PC-9 (cell line): ENCODE data around the gene SDR42E2. TPM values are rescaled to one million over a fixed set of nuclear protein-coding genes. Genes with fewer than 3 reads are reported as not detected.

Experiments
- BruUV-seq: library from RNA; stranded (reverse); fragments of 400-500 nt; replicated peaks from 2 replicates; lab custom pipeline; 2021; lab: Mats Ljungman, UMichigan
- CTCF ChIA-PET: fragments of 300-600 bp; sonication (Branson Sonifier 250); formaldehyde crosslinking; loops from one replicate; lab custom pipeline; 2022; ENCODE audit warnings: antibody characterized with exemption; lab: Charles Lee
- POLR2A ChIA-PET: fragments of 300-600 bp; sonication (Branson Sonifier 250); formaldehyde crosslinking; loops from one replicate; lab custom pipeline; 2022; ENCODE audit warnings: antibody characterized with exemption; ENCODE audit not compliant: unreplicated experiment; lab: Charles Lee
- DNase-seq, 2 experiments: peaks; one replicate each; pipeline versions ENCODE4 v3.0.0 to v3.0.0-alpha.2; 2015 to 2022; ENCODE audit warnings: mixed read lengths in 1 of 2
- H2AFZ ChIP-seq: fragments of 200-600 bp; sonication (generic); 2 replicates; pipeline ENCODE4 v1.8.1; 2017; ENCODE audit warnings: antibody characterized with exemption
- H3F3A ChIP-seq: fragments of 200-600 bp; sonication (generic); 2 replicates; pipeline ENCODE4 v1.8.1; 2017; ENCODE audit warnings: antibody characterized with exemption, mild to moderate bottlenecking, low read depth; ENCODE audit not compliant: insufficient read depth
- H3K27ac ChIP-seq: fragments of 200-600 bp; sonication (generic); 2 replicates; pipeline ENCODE4 v1.6.1; 2016; ENCODE audit warnings: mixed run types
- H3K27me3 ChIP-seq: fragments of 200-600 bp; sonication (generic); 2 replicates; pipeline ENCODE4 v1.6.1; 2016; ENCODE audit warnings: low read depth, mixed run types; ENCODE audit not compliant: insufficient read depth
- H3K36me3 ChIP-seq: fragments of 200-600 bp; sonication (generic); 2 replicates; pipeline ENCODE4 v1.6.1; 2016; ENCODE audit warnings: low read depth, mixed run types
- H3K4me1 ChIP-seq: fragments of 200-600 bp; sonication (generic); replicated peaks from 2 replicates; pipeline ENCODE4 v1.6.1; 2016; ENCODE audit warnings: mixed run types; ENCODE audit not compliant: insufficient read depth
- H3K4me2 ChIP-seq: fragments of 200-600 bp; sonication (generic); 2 replicates; pipeline ENCODE4 v1.6.1; 2017; ENCODE audit warnings: mixed run types
- H3K4me3 ChIP-seq: fragments of 200-600 bp; sonication (generic); 2 replicates; pipeline ENCODE4 v1.6.1; 2016; ENCODE audit warnings: mixed run types
- H3K79me2 ChIP-seq: fragments of 200-600 bp; sonication (generic); 2 replicates; pipeline ENCODE4 v1.6.1; 2017; ENCODE audit warnings: low read depth, mixed run types
- H3K9me2 ChIP-seq: fragments of 200-600 bp; sonication (generic); 2 replicates; pipeline ENCODE4 v1.8.1; 2017; ENCODE audit warnings: mild to moderate bottlenecking; ENCODE audit not compliant: insufficient read depth
- H3K9me3 ChIP-seq: fragments of 200-600 bp; sonication (generic); 2 replicates; pipeline ENCODE4 v1.8.1; 2016; ENCODE audit warnings: low read depth; ENCODE audit not compliant: insufficient read depth
- H4K20me1 ChIP-seq: fragments of 200-600 bp; sonication (generic); 2 replicates; pipeline ENCODE4 v1.8.1; 2017; ENCODE audit not compliant: insufficient read depth
- EZH2 ChIP-seq: fragments of 200-600 bp; sonication (generic); IDR thresholded peaks from 2 replicates; pipeline ENCODE4 v1.8.0; 2017; ENCODE audit warnings: antibody characterized with exemption, low read depth
- intact Hi-C: fragments of 100-400 bp; cut with micrococcal nuclease; formaldehyde crosslinking; loops from one replicate; pipeline ENCODE4 v1.10.0; 2022; ENCODE audit not compliant: unreplicated experiment
- total RNA-seq: library from RNA; stranded (reverse); gene quantifications from 2 replicates; pipeline ENCODE4 v1.2.3, GENCODE V29; 2021
- TF ChIP-seq, protein P1 (sequence below): fragments of 200-600 bp; sonication (generic); conservative IDR thresholded peaks from 2 replicates; pipeline ENCODE4 v1.6.1; 2017; ENCODE audit warnings: mixed run types, antibody characterized with exemption, mild to moderate bottlenecking, moderate library complexity

The SDR42E2 gene
- total RNA-seq, 1 experiment from 2014 or later: not detected

DNA sequence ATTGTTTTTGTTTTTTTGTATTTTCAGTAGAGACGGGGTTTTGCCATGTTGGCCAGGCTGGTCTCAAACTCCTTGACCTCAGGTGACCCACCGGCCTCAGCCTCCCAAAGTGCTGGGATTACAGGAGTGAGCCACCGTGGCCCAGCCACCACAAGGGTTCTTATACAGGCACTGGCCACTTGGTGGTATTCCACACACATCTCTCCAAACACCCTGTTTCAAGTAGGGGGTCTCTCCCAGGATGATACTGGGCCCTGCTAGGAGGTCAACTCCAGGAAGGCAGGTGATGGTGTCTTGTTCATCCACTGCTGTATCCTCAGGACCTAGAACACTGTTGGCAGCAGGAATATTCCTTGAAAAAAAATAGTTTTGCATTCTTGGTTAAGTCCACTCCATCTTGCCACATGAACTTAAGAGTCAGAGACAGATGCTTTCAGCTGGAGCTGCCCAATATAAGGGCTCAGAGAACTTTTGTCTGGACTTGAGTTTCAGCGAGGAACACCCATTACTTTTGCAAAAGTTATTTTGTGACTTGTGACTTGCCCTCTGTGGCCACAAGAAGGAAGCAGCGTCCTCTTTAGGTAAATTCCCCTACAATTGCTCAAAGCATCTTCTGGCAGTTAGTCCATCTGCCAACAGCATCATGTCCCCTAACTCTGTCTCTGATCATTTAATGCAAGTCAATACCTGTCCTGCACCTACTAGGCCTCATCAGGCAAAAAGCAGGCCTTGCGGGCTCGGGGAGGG is 36.4 kb downstream of the SDR42E2 start:
- no peak for DNase-seq
- intact Hi-C loops: loop anchor here (10.0 kb wide), 1 partner anchor 1014 kb away; no protein-coding TSS in a partner anchor

DNA sequence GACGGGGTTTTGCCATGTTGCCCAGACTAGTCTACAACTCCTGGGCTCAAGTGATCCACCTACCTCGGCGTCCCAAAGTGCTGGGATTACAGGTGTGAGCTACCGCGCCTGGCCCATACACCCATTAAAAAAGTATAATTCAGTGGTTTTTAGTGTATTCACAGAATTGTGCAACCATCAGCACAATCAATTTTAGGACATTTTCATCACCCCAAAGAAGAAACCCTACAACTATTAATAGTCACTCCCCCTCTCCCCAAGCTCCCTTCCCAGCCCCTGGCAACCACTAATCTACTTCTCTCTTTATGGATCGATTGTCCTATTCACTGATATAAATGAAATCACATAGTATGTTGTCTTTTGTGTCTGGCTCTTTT is 39.9 kb downstream of the SDR42E2 start:
- no TSS peak for BruUV-seq
- H3K27me3 ChIP-seq: no peaks in the 10 kb centered on the region
- H3K4me1 ChIP-seq: peaks cover 26% of the 10 kb centered on the region
- no peaks in the 10 kb centered on the region for H3K9me3 ChIP-seq
- H3K9me2 ChIP-seq: no peaks in the 10 kb centered on the region
- intact Hi-C loops: no loop called here
- peaks cover 7% of the 10 kb centered on the region for H3K79me2 ChIP-seq
- TF ChIP-seq EZH2: no peak
- TF ChIP-seq, protein P1, sequence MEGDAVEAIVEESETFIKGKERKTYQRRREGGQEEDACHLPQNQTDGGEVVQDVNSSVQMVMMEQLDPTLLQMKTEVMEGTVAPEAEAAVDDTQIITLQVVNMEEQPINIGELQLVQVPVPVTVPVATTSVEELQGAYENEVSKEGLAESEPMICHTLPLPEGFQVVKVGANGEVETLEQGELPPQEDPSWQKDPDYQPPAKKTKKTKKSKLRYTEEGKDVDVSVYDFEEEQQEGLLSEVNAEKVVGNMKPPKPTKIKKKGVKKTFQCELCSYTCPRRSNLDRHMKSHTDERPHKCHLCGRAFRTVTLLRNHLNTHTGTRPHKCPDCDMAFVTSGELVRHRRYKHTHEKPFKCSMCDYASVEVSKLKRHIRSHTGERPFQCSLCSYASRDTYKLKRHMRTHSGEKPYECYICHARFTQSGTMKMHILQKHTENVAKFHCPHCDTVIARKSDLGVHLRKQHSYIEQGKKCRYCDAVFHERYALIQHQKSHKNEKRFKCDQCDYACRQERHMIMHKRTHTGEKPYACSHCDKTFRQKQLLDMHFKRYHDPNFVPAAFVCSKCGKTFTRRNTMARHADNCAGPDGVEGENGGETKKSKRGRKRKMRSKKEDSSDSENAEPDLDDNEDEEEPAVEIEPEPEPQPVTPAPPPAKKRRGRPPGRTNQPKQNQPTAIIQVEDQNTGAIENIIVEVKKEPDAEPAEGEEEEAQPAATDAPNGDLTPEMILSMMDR: no peak
- H3K4me3 ChIP-seq: no peak overlapping the region
- H4K20me1 ChIP-seq: 0 out of 2 replicates have a peak, but pooled peaks cover 1% of the 10 kb centered on the region
- DNase-seq: no peak
- H3F3A ChIP-seq: peaks cover 45% of the 10 kb centered on the region; the same call in 1 of the 2 replicates
- ChIA-PET CTCF (interaction anchor here (0.7 kb wide), 1 partner anchor 1408 kb away, joined by 9 read pairs; no protein-coding TSS in a partner anchor), POLR2A (no interaction called here)
- H3K36me3 ChIP-seq: no peaks in the 10 kb centered on the region
- H3K4me2 ChIP-seq: no peak overlapping the region
- no peak overlapping the region for H2AFZ ChIP-seq
- H3K27ac ChIP-seq: no peak overlapping the region

More for the DNA sequence above, 36.4 kb downstream of the SDR42E2 start:
- H3K4me1 ChIP-seq: peaks cover 17% of the 10 kb centered on the region
- no peaks in the 10 kb centered on the region for H3K9me3 ChIP-seq
- no peaks in the 10 kb centered on the region for H3K9me2 ChIP-seq
- peaks cover 42% of the 10 kb centered on the region; the same call in 1 of the 2 replicates for H3F3A ChIP-seq
- H3K27ac ChIP-seq: peak overlapping the region; percentile 45; the same call in 1 of the 2 replicates
- H2AFZ ChIP-seq: no peak overlapping the region
- H3K36me3 ChIP-seq: no peaks in the 10 kb centered on the region
- H3K27me3 ChIP-seq: no peaks in the 10 kb centered on the region
- no peak overlapping the region for H3K4me3 ChIP-seq
- H3K4me2 ChIP-seq: peak overlapping the region; percentile 49; the same call in 1 of the 2 replicates
- BruUV-seq: no TSS peak
- no peaks in the 10 kb centered on the region for H3K79me2 ChIP-seq
- H4K20me1 ChIP-seq: no peaks in the 10 kb centered on the region
- ChIA-PET POLR2A (no interaction called here), CTCF (interaction anchor here (0.6 kb wide), 1 partner anchor 91 kb away, joined by 8 read pairs; no protein-coding TSS in a partner anchor)
- TF ChIP-seq, protein P1: no peak
- TF ChIP-seq EZH2: no peak

DNA sequence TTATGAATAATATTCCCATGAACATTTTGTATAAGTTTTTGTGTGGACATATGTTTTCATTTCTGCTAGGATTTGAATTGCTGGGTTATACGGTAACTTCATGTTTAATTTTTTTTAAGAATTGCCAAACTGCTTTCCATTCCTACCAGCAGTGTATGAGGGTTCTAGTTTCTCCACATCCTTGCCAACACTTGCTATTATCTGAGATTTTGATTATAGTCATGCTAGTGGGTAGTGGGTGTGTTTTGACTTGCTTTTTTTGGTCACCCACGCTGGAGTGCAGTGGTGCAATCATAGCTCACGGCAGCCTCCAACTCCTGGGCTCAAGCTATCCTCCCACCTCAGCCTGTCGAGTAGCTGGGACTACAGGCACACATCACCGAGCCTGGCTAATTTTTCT is 40.8 kb downstream of the SDR42E2 start:
- CTCF ChIA-PET: no interaction called here
- Histone ChIP-seq H3K4me2 (no peak overlapping the region), H3K27ac (no peak overlapping the region), H3K9me3 (no peaks in the 10 kb centered on the region), H3K4me1 (peaks cover 34% of the 10 kb centered on the region), H3K4me3 (no peak overlapping the region), H3K79me2 (peaks cover 15% of the 10 kb centered on the region), H4K20me1 (peaks cover 9% of the 10 kb centered on the region; the same call in 1 of the 2 replicates), H3K36me3 (no peaks in the 10 kb centered on the region), H2AFZ (no peak overlapping the region), H3K9me2 (no peaks in the 10 kb centered on the region), H3F3A (peaks cover 39% of the 10 kb centered on the region; the same call in 1 of the 2 replicates), H3K27me3 (no peaks in the 10 kb centered on the region)
- no peak for DNase-seq
- POLR2A ChIA-PET: no interaction called here
- BruUV-seq: no TSS peak
- no peak for TF ChIP-seq EZH2
- TF ChIP-seq, protein P1: no peak
- intact Hi-C loops: no loop called here
